Fibroblast of lung (primary cell): Measurements from ENCODE around the gene PIAS1. TPM values are rescaled to one million over a fixed set of nuclear protein-coding genes. Genes with fewer than 3 reads are reported as not detected.

Experiments
- DNase-seq, 2 donors: peaks; one replicate each; pipeline versions ENCODE4 v3.0.0 to v3.0.0-alpha.2; 2010; ENCODE audit warnings: low read depth in 2 of 2
- H2AFZ ChIP-seq: 2 replicates; pipeline ENCODE4 v1.5.1; 2012; ENCODE audit warnings: low read length, control low read depth, inconsistent platforms
- H3K27ac ChIP-seq: 2 replicates; pipeline ENCODE4 v1.5.1; 2011; ENCODE audit warnings: low read length, control low read depth; ENCODE audit not compliant: insufficient read depth
- H3K27me3 ChIP-seq: 2 replicates; pipeline ENCODE4 v1.5.1; 2011; ENCODE audit warnings: mild to moderate bottlenecking, low read length; ENCODE audit not compliant: control insufficient read depth, insufficient read depth
- H3K36me3 ChIP-seq: 2 replicates; pipeline ENCODE4 v1.5.1; 2011; ENCODE audit warnings: low read length; ENCODE audit not compliant: control insufficient read depth, insufficient read depth
- H3K4me1 ChIP-seq: 2 replicates; pipeline ENCODE4 v1.5.1; 2011; ENCODE audit warnings: low read length; ENCODE audit not compliant: control insufficient read depth, insufficient read depth; ENCODE audit errors: extremely low read depth
- H3K4me2 ChIP-seq: 2 replicates; pipeline ENCODE4 v1.5.1; 2011; ENCODE audit warnings: low read length, control low read depth; ENCODE audit not compliant: insufficient read depth; ENCODE audit errors: extremely low read depth
- H3K4me3 ChIP-seq, 4 experiments: fragments of 200-600 bp in 1 of 4; sonication (generic) in 1 of 4; replicated peaks in 1 of 4; 2 replicates each; pipeline ENCODE4 v1.5.1; 2011 to 2016; ENCODE audit warnings: low read length in 4 of 4, low read depth in 3 of 4, mild to moderate bottlenecking in 3 of 4, control low read depth in 2 of 4, inconsistent platforms in 1 of 4, mixed read lengths in 1 of 4; ENCODE audit not compliant: insufficient read depth in 1 of 4; ENCODE audit errors: control extremely low read depth in 1 of 4
- H3K79me2 ChIP-seq: 2 replicates; pipeline ENCODE4 v1.5.1; 2012; ENCODE audit warnings: mild to moderate bottlenecking, low read length, inconsistent platforms; ENCODE audit not compliant: control insufficient read depth, insufficient read depth
- H3K9ac ChIP-seq: 2 replicates; pipeline ENCODE4 v1.5.1; 2011; ENCODE audit warnings: mild to moderate bottlenecking, low read length, control low read depth; ENCODE audit not compliant: insufficient read depth
- H3K9me3 ChIP-seq: 2 replicates; pipeline ENCODE4 v1.5.1; 2012; ENCODE audit warnings: low read depth, low read length; ENCODE audit not compliant: control insufficient read depth, insufficient read depth
- H4K20me1 ChIP-seq: 2 replicates; pipeline ENCODE4 v1.5.1; 2011; ENCODE audit warnings: low read length; ENCODE audit not compliant: control insufficient read depth, insufficient read depth; ENCODE audit errors: extremely low read depth
- CTCF ChIP-seq, 2 donors: IDR thresholded peaks in 1 of 2; conservative IDR thresholded peaks in 1 of 2; 1 replicate in 1 of 2; 2 replicates in 1 of 2; pipeline ENCODE4 v1.5.1; 2011 to 2012; ENCODE audit warnings: low read length in 2 of 2, control low read depth in 1 of 2, inconsistent platforms in 1 of 2, low read depth in 1 of 2, mild to moderate bottlenecking in 1 of 2
- EZH2 ChIP-seq: IDR thresholded peaks from 2 replicates; pipeline ENCODE4 v1.5.1; 2012; ENCODE audit warnings: low read length, control low read depth, mild to moderate bottlenecking; ENCODE audit errors: missing control alignments
- polyA plus RNA-seq, 2 donors: library from polyadenylated mRNA; depleted of rRNA in 1 of 2; stranded (reverse) in 1 of 2; unstranded in 1 of 2; fragments of >200 nt; gene quantifications; 2 replicates each; pipeline ENCODE4 v1.2.1, GENCODE V29; 2011 to 2012; ENCODE audit warnings: missing spikeins in 1 of 2
- total RNA-seq: library from RNA; depleted of rRNA; stranded (reverse); fragments of >200 nt; gene quantifications from 2 replicates; pipeline ENCODE4 v1.2.1, GENCODE V29; 2014

Gene PIAS1
- total and polyA plus RNA-seq, 2 donors (not counting 1 experiment from before 2014, with no cell fraction given), result 17.0 to 35.1 TPM

GRCh38 chr15:68203956-68204355, 149.8 kb downstream of the PIAS1 start:
- Histone ChIP-seq H3K36me3 (no peaks in the 10 kb centered on the region), H3K9me3 (no peaks in the 10 kb centered on the region), H3K79me2 (no peaks in the 10 kb centered on the region), H4K20me1 (no peaks in the 10 kb centered on the region), H3K4me1 (no peaks in the 10 kb centered on the region), H3K4me3 (no peak overlapping the region), H3K9ac (no peak overlapping the region), H3K4me2 (no peak overlapping the region), H3K27me3 (no peaks in the 10 kb centered on the region), H3K27ac (no peak overlapping the region), H2AFZ (no peak overlapping the region)
- TF ChIP-seq CTCF (conservative IDR thresholded peaks at IDR 0.05 in 1 of 2, IDR thresholded peaks at IDR 0.05 in 1 of 2; ENCODE audit: low read depth in 1 of 2, low read length in 2 of 2) (no peak), EZH2 (no peak)
- DNase-seq, result no peak

- Histone ChIP-seq H3K27me3 (no peaks in the 10 kb centered on the region), H3K4me3 (no peak overlapping the region), H3K9ac (no peak overlapping the region), H3K36me3 (no peaks in the 10 kb centered on the region), H3K4me2 (no peak overlapping the region), H3K4me1 (no peaks in the 10 kb centered on the region), H3K27ac (no peak overlapping the region), H3K79me2 (no peaks in the 10 kb centered on the region), H2AFZ (no peak overlapping the region), H4K20me1 (no peaks in the 10 kb centered on the region), H3K9me3 (no peaks in the 10 kb centered on the region)
- TF ChIP-seq CTCF (conservative IDR thresholded peaks at IDR 0.05 in 1 of 2, IDR thresholded peaks at IDR 0.05 in 1 of 2; ENCODE audit: low read depth in 1 of 2, low read length in 2 of 2), result no peak
- TF ChIP-seq EZH2, result no peak
- no peak for DNase-seq
These were observed 150.2 kb downstream of the PIAS1 start for GRCh38 chr15:68204361-68204760.

- no peak within 1 kb of the TSS for H3K27ac ChIP-seq
- no peak within 1 kb of the TSS for H2AFZ ChIP-seq
These were observed 150.9 kb downstream of the PIAS1 start, which contains the start of gene CALML4 for GRCh38 chr15:68204776-68205557. TSS of gene CALML4 (minus strand) at chr15:68205332. CDS start at chr15:68205247, 85 bp downstream.

More at GRCh38 chr15:68204776-68205557, 150.9 kb downstream of the PIAS1 start, which contains the start of gene CALML4:
- Histone ChIP-seq H3K4me2 (peak within 1 kb of the TSS; percentile 15), H3K79me2 (no peaks in the 10 kb centered on the region), H3K27me3 (no peaks in the 10 kb centered on the region), H3K4me1 (no peaks in the 10 kb centered on the region), H3K9me3 (no peaks in the 10 kb centered on the region), H4K20me1 (no peaks in the 10 kb centered on the region), H3K4me3 (no peak within 1 kb of the TSS), H3K36me3 (no peaks in the 10 kb centered on the region), H3K9ac (no peak within 1 kb of the TSS)
- TF ChIP-seq EZH2, result no peak
- no peak for TF ChIP-seq CTCF (conservative IDR thresholded peaks at IDR 0.05 in 1 of 2, IDR thresholded peaks at IDR 0.05 in 1 of 2; ENCODE audit: low read depth in 1 of 2, low read length in 2 of 2)
- DNase-seq, result peak; percentile 47 to 55
